Stimulated activated CD4-positive, alpha-beta T cell treated with anti-CD3 and anti-CD28 coated beads, Interleukin-1b, Interleukin-23, amount 100 ng/mL, for 1 hour (primary cell): ENCODE data around the gene ZDHHC8.
"Not testable (repeated sequence)": the region's sequence is repeated elsewhere in the genome, so short reads cannot be mapped to it uniquely, and the experiment has no call there.

Experiments used
- DNase-seq, 2 donors: peaks; one replicate each; pipeline ENCODE4 v3.0.0-alpha.2; 2020; ENCODE audit warnings: low read depth in 2 of 2

ZDHHC8 gene

GRCh38 chr22:20158391-20159036 is 26.9 kb downstream of the ZDHHC8 start:
- no peak for DNase-seq

- DNase-seq: no peak
Observed at GRCh38 chr22:20159076-20159475, 27.5 kb downstream of the ZDHHC8 start.

- not testable (repeated sequence) for DNase-seq
Observed at GRCh38 chr22:20159531-20159930, 27.9 kb downstream of the ZDHHC8 start.

- DNase-seq: no peak
Observed at GRCh38 chr22:20160041-20160440, 28.4 kb downstream of the ZDHHC8 start.

- DNase-seq: no peak
Observed at GRCh38 chr22:20164863-20165262, 33.3 kb downstream of the ZDHHC8 start.

- DNase-seq: no peak
Observed at GRCh38 chr22:20165421-20165820, 33.8 kb downstream of the ZDHHC8 start.

- no peak for DNase-seq
Observed at GRCh38 chr22:20165913-20166312, 34.3 kb downstream of the ZDHHC8 start.

- no peak for DNase-seq
Observed at GRCh38 chr22:20166703-20167102, 35.1 kb downstream of the ZDHHC8 start.

- DNase-seq: no peak
Observed at GRCh38 chr22:20167643-20168322, 36.2 kb downstream of the ZDHHC8 start.

- no peak for DNase-seq
Observed at GRCh38 chr22:20169253-20169822, 37.7 kb downstream of the ZDHHC8 start.

- DNase-seq: no peak
Observed at GRCh38 chr22:20170170-20170569, 38.6 kb downstream of the ZDHHC8 start.

GRCh38 chr22:20171288-20172140 is 39.9 kb downstream of the ZDHHC8 start:
- no peak for DNase-seq

- no peak for DNase-seq
Observed at GRCh38 chr22:20172141-20172613, 40.6 kb downstream of the ZDHHC8 start.

- DNase-seq: no peak
Observed at GRCh38 chr22:20173246-20173645, 41.6 kb downstream of the ZDHHC8 start.

- no peak for DNase-seq
Observed at GRCh38 chr22:20173772-20174171, 42.2 kb downstream of the ZDHHC8 start.

- no peak for DNase-seq
Observed at GRCh38 chr22:20174785-20175596, 43.4 kb downstream of the ZDHHC8 start.

- DNase-seq: no peak
Observed at GRCh38 chr22:20175597-20175900, 43.9 kb downstream of the ZDHHC8 start.

GRCh38 chr22:20176421-20177085 is 44.9 kb downstream of the ZDHHC8 start:
- DNase-seq: no peak

- DNase-seq: no peak
Observed at GRCh38 chr22:20177217-20177911, 45.8 kb downstream of the ZDHHC8 start.
